ENCODE measurements around the gene CD180.

Gene CD180

GRCh38 chr5:67209141-67209771 is 12.7 kb upstream of the CD180 start:
- no peak for FAIRE-seq

DNA sequence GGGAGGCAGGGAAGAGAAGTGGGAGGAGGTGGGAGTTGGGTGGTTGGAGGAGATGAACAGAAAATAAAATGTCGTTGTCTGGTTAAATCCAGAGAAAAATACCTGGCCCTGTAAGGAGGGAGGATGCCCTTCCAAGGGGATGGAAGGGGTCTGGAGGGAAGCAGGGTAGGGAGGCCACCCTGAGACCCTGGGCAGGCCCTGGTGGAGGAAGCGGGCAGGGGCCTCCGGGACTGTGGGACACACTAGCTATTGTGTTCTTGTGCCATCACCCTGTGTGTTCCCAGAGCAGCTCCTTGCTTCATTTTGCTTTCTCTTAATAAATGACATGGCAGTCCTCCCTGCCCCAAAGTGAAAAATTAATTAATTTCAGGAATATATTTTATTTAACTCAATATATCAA is 11.8 kb upstream of the CD180 start:
- FAIRE-seq: no peak

DNA sequence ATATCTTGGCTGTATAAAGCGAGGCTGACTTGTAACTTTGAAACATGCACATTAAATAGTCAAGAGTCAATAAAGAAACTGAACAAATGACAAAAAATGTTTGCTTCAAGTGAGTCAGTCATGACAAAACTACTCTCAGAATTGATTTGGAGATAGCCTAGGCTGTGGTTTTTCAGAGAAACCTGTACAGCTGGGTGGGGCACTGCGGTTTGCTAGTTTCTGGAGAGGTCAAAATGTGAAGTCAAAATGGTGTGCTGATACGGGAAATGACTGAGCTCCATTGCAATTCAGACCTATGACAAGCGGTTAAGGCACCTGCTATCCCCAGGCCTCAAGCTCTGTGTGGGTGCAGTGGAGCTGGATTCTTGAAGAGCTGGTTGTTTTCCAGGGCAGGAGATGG is 10.3 kb upstream of the CD180 start:
- no peak for FAIRE-seq

- FAIRE-seq: no peak
These were observed 9.9 kb upstream of the CD180 start for GRCh38 chr5:67206461-67206860.

GRCh38 chr5:67205981-67206380 is 9.4 kb upstream of the CD180 start:
- FAIRE-seq: no peak

DNA sequence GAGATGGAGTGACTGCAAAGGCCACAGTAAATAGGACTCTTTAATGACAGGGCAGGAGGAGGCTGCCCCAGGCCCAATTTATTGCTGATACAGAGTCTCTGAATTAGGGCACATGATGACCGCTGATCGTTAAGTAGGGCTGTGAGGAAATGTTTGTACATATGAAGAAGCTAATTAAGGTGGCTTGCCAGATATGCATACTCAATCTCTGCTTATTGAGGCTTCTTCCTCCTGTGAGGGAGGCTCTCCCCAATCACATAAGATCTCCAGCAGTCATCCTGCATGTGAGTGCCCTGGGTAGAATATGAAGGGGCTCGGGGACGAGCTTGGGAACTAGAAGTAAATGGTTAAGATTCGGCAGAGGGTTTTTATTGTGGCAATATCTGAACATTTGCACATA is 8.2 kb upstream of the CD180 start:
- FAIRE-seq: no peak

DNA sequence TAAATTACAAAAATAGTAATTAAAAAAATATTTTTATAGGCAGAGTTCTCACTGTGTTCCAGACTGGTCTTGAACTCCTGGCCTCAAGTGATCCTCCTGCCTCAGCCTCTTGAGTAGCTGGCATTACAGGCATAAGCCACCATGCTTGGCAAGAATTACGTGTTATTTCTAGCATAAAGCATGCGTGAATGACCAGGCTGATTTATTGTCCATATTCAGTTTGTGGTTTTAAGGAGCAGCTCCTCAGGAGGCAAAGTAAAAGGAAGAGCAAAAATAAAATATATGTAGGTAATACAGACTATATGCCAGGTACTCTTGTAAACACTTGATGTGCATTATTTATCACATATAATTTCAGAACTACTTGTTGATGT is 7.1 kb upstream of the CD180 start:
- no peak for FAIRE-seq

- no peak for FAIRE-seq
These were observed 6.2 kb upstream of the CD180 start for GRCh38 chr5:67202828-67203227.

GRCh38 chr5:67201897-67202549 is 5.4 kb upstream of the CD180 start:
- FAIRE-seq: no peak

DNA sequence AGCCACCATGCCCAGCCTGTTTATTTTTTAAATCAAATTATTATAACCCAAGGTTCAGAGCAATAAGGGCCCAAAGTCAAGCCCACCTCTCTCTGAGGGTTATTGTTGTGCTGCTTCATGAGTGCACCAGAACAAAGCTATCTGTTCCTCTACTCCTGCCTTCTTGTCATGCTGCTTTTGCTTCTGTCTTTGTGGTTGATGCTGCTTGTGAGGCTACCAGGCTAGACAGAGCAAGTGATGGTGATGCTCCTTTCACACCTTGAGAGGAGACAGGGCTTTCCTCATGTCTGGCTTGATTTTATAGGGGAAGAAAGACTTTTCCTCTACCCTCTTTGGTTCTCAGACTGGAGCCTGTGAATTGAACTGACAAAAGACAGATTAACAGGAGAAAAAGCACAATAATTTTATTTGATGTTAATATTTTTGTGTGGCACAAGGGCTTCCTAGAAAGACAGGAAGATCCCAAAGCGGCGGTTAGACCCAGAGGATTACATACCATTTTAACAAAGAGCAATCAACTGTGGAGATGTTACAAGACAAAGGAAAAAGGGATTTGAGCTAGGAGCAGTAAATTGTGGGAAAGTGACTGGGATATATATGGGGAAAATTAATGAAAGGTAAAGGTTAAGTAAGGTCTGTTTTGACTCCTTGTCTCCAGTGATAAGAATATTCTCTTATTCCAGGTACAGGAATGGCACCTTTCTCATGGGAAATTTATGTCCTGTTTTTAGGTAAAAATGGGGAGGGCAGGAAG is 4.4 kb upstream of the CD180 start:
- no peak for FAIRE-seq

- no peak for FAIRE-seq
These were observed 3.3 kb upstream of the CD180 start for GRCh38 chr5:67199859-67200258.

- no peak for FAIRE-seq
These were observed 2.3 kb upstream of the CD180 start for GRCh38 chr5:67198917-67199316.

DNA sequence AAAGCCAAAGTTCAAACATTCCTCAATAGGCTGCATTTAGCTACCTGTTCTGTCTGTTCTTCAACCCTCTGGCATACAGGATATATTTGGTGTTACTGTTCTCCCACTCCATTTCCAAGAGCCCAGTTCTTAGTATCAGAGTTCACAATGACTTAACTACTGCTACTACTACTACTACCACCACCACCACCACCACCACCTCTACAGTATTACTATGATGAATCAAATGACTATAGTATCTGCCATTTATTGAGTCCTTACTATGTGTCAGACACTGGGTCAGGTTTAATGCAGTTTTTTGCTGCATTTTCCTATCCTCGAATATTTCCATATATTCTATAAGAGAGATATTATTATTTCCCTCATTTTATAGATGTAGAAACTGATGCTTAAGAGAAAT is 937 bp upstream of the CD180 start:
- FAIRE-seq: no peak

- FAIRE-seq: no peak
These were observed 958 bp downstream of the CD180 start for GRCh38 chr5:67195406-67196275.

- FAIRE-seq: no peak
These were observed 2.4 kb downstream of the CD180 start for GRCh38 chr5:67194166-67194565.

DNA sequence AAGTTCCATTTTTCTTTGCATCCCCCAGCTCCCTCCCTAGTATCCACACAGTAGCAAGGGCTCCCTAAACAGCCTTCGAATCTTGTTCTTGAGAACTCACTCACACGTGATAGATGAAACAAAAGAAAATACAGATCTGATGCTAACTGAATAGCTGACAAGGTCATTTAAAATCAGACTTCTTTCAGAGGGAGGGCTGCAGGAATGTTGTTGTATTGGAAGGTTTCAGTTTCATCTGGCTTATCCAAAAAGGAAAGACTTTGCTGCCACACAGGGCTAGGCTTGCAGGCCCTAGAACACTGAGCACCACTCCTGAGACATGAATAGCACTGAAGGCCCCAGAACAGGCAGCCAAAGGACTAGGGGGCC is 3.2 kb downstream of the CD180 start:
- no peak for FAIRE-seq

DNA sequence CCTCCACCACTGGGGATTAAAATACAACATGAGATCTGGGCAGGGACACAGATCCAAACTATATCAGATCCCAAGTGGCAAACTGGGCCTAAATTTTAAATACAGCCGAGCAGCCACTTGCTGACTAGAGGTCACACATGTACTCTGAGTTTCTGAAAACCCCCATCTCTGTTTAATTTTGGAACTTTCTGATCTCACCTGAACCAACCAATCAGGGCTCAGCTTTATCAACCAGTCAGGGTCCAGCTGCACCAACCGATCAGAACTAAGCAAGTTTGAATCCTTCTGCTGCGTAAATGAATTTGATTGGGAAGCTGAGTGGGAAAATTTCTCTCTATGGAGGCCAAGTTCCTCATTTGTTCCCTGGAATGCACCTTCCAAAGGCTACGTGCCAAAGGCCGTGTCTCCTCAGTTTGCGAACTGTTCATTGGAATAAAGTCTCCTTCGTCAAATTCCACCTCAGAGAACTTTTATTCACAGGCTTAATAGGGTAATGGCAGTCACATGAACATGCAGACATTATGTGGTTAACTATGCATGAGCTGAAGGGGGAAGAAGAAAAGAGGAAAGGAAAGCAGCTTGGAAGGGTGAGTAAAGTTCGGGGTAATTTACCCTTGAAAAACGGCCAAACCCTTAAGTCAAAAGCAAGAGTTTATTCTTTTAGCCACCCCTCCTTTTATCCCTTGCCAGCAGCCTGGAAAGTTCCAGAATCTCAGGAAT is 3.7 kb downstream of the CD180 start:
- no peak for FAIRE-seq

DNA sequence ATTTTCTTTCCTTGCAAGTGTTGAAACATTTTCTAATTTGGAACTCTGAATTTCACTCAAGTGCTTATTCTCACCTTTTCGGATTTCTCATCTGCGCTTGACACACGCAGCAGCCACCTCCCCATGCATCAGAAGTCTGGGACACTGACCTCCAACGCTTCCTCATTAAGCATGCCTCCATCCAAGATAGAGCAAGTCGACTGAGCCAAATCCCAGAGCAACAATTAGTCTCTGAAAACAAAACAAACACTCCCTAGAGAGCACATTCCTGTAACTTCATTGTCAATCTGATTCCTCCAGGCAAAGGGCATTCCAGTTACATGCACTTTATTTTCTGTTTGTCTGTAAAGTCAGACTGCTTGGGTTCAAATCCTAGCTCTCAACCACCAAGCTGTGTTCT is 5.7 kb downstream of the CD180 start:
- no peak for FAIRE-seq

- no peak for FAIRE-seq
These were observed 6.2 kb downstream of the CD180 start for GRCh38 chr5:67190410-67190809.

DNA sequence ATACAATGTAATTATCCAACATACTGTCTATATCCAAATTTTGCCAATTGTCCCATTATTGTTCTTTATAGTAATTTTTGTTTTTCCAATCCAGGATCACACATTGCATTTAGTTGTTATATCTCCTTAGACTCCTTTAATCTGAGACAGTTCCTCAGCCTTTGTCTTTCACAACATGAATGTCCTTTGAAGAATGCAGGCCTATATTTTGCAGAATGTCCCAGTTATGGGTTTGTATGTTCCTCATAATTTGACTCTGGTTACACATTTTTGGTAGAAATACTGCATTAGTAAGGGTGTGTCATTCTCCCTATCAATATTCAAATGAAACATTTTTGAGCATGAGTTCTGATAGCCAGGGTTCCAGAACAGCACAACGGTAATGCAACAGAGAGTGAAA is 6.7 kb downstream of the CD180 start:
- no peak for FAIRE-seq

- no peak for FAIRE-seq
These were observed 7.6 kb downstream of the CD180 start for GRCh38 chr5:67189079-67189354.

- FAIRE-seq: no peak
These were observed 8.1 kb downstream of the CD180 start for GRCh38 chr5:67188274-67189078.

Measured in G401.6 (cell line).